ENCODE results near the gene SLC35B4.

Gene SLC35B4, protein sequence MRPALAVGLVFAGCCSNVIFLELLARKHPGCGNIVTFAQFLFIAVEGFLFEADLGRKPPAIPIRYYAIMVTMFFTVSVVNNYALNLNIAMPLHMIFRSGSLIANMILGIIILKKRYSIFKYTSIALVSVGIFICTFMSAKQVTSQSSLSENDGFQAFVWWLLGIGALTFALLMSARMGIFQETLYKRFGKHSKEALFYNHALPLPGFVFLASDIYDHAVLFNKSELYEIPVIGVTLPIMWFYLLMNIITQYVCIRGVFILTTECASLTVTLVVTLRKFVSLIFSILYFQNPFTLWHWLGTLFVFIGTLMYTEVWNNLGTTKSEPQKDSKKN

DNA sequence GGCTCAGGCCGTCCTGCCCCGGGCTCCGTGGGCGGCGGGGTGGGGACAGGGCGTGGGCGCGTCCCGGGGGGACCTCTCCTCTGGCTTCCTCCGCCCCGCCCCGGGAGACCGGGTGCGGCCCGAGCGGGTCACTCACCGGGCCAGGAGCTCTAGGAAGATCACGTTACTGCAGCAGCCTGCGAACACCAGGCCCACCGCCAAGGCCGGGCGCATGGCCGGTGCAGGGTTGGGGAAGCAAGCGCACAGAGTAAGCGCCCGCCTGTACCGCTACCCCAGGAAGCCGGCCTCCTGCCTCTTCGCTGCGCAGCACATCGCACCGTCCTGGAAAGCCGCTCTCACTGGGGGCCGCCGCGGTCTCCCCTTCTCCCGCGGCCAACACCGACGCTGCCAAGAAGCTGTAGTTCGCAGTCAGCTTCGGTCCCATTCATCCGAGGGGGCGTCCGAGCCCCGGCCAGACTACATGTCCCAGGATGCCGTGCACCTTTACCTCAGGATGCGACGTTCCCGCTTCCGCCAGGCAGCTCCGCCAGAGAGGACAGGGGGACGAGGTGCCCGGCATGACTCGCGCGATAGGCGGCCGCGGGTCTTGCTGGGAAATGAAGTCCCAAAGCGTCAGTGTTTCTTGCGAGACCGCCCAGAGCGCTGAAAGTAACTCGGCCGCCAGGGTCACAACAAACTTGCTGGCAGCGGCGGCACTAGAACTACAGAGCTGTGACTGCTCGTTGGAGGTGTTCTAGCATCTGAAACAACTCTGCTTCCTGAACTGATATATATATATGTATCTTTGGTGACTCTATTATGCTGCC is at the start of gene SLC35B4:
Gene SLC35B4 (minus strand): TSS at position 392 of the 806 bp plus-strand sequence. CDS start 179 bp downstream, at position 213.
- DNase-seq (ENCODE audit: low read depth), result peak; percentile 89
- peak within 1 kb of the TSS; percentile 87 for H3K4me3 ChIP-seq (ENCODE audit: low read depth, low read length)
- TF ChIP-seq CTCF (IDR thresholded peaks at IDR 0.05; ENCODE audit: low read depth, low read length, missing control alignments), result no peak

DNA sequence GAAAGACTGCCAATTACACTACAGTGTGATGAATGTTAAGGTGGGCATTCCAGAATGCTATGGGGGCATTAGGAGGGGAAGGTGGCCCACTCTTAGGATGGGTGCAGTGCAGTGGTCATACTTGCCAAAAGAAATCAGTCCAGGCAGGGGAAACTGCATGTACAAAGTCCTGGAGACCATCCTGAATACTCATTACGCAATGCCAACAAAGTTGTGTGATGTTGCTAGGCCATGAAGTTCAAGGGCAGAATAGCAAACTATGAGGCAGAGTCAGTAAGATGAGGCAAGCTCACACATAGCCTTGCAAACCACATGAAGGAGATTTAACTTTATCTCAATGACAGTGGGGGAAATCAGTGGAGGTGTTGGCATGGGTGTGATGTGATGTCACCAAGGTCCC is 49.8 kb upstream of the SLC35B4 start:
- no peak for TF ChIP-seq CTCF (IDR thresholded peaks at IDR 0.05; ENCODE audit: low read depth, low read length, missing control alignments)
- DNase-seq (ENCODE audit: low read depth), result no peak
- no peak overlapping the region for H3K4me3 ChIP-seq (ENCODE audit: low read depth, low read length)

GRCh38 chr7:134365341-134366054 is 48.8 kb upstream of the SLC35B4 start:
- H3K4me3 ChIP-seq (ENCODE audit: low read depth, low read length), result no peak overlapping the region
- TF ChIP-seq CTCF (IDR thresholded peaks at IDR 0.05; ENCODE audit: low read depth, low read length, missing control alignments), result no peak
- DNase-seq (ENCODE audit: low read depth), result no peak

- no peak for DNase-seq (ENCODE audit: low read depth)
- TF ChIP-seq CTCF (IDR thresholded peaks at IDR 0.05; ENCODE audit: low read depth, low read length, missing control alignments), result no peak
- no peak overlapping the region for H3K4me3 ChIP-seq (ENCODE audit: low read depth, low read length)
These were observed 47.9 kb upstream of the SLC35B4 start for GRCh38 chr7:134364619-134365037.

DNA sequence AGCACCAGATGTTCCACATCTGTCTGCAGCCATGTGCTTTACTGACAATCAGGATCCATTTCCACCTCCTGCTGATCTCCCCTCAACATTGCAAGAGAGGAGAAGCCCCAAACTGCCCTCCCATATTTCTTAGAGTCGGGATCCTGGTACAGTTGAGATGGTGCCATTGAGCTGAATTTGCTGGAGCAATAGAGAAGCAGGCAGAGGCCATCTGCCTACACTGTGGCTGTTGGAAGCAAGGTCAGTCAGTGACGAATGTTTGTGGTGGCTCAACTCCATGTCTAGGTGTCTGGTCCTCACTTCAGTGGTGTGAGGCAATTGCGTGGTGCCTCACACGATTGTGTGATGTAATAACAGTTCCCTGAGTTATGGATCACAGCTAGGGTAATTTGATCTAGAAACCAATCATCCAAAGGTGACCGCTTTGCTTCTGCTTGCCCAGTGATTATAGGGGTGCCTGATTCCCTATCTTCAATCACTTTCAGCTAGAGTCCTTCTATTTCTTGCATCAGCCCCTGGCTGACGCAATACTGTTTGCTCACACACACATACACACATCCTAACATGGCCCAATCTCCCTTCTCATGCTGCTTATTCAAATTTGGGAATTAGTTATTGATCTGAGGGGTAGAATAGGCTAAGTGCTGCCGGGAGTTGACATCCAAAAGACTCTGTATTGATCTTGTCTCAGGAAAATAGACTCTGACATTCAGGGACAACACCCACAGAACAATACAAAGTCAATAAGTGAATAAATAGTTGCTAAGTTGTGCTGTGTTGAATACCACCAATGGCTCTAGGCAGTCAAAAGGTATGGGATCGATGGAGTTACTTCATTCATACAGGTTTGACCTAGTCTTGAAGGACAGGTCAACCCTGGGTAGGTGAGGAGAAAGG is 46.1 kb upstream of the SLC35B4 start:
- no peak overlapping the region for H3K4me3 ChIP-seq (ENCODE audit: low read depth, low read length)
- TF ChIP-seq CTCF (IDR thresholded peaks at IDR 0.05; ENCODE audit: low read depth, low read length, missing control alignments), result no peak
- no peak for DNase-seq (ENCODE audit: low read depth)

DNA sequence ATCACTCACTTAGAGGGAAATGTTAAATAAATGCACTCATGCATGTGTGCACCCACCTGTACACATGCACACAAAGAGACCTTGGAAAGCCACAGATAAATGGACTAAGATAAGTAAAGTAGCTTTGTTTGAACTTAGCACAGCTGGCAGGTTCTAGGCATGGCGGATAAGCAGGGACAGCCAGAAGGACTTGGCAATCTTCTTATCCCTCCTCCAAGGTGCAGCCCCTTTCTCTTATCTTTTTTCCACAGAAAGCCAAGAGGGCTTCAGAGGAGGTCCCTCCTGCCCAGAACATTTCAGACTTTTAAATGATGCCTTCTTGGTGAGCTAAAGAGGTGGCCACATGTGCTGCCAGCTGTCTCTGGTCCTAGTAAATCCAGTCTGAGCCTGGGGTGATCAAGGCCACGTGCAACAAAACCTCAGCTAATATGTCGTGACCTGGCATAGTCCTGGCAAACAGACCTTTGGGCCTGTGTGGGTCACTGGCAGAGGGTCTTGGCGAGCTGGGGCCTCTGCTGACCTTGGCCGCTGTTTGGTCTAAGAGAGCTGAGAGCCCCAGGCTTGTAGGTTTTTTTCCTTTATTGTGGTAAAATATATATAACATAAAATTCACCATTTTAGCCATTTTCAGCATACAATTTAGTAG is 43.2 kb upstream of the SLC35B4 start:
- DNase-seq (ENCODE audit: low read depth), result no peak
- TF ChIP-seq CTCF (IDR thresholded peaks at IDR 0.05; ENCODE audit: low read depth, low read length, missing control alignments), result no peak
- no peak overlapping the region for H3K4me3 ChIP-seq (ENCODE audit: low read depth, low read length)

All from GM12864 (cell line).